ENCODE data around the gene DBNL.
"Not testable (repeated sequence)": the region's sequence is repeated elsewhere in the genome, so short reads cannot be mapped to it uniquely, and the experiment has no call there.

DBNL gene

DNA sequence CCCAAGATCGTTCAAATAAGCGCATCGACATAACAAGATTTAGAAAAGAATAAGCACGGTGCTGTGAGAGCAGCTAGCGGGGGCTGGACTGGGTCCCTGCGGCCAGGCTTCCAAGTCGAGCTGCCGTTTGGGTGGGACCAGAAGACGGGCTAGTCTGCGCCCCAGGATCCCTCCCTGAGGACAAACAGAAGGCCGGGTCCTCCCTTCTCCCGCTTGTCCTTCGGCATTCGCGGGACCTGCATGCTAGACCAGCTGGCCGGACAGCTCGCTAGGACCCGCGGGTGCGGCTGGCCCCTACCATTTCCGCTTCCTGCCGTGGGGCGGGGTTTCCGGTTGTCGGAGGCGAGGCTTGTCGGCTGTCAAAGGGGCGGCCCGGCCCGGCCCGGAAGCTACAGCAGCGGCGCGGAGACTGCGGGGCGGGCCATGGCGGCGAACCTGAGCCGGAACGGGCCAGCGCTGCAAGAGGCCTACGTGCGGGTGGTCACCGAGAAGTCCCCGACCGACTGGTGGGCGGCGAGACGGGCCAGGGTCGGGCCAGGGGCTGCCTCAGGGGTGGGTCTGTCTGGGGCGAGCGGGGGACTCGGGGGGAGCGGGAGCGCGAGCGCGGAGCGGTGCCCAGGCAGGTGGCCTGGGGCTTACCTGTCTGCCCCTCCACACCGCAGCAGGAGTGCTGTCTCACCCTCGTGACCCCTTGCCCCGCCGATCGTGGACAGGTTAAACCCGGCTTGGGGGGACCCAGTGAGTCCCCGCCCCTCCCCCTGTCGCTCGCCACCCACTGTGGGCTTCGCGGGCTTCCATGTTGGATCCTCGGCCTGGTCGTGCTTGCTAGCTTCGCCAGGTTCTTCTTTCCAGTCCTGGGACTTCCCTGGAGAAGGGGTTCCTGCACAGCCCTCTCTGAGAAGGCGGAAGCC lies at the start of gene DBNL:
TSS of gene DBNL (plus strand) at position 388 of the 911 bp plus-strand sequence. CDS start at position 424, 36 bp downstream.
- peak; percentile 78 for DNase-seq

DNA sequence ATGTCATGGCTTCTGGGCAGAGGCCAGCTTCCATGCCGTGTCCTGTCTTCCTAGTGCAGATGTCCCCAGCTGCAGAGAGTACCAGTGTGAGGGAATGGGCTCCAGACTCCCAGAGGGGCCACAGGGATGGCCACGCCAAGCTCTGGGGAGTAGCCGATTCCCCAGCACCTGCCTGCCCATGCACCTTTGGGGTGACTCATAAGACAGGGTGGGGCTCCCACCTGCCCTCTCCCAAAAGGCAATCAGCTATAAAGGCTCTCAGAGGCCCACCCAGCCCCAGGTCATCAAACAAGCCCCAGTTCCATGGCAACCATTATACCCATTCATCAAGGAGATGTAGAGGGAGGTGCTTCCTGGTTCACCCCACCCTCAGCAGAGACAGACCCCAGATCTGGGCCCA lies 47.0 kb upstream of the DBNL start, which contains the start of gene SPDYE1:
TSS of gene SPDYE1 (plus strand) at position 366 of the 400 bp plus-strand sequence. CDS start 2,053 bp downstream, outside the sequence.
- DNase-seq = not testable (repeated sequence)

DNA sequence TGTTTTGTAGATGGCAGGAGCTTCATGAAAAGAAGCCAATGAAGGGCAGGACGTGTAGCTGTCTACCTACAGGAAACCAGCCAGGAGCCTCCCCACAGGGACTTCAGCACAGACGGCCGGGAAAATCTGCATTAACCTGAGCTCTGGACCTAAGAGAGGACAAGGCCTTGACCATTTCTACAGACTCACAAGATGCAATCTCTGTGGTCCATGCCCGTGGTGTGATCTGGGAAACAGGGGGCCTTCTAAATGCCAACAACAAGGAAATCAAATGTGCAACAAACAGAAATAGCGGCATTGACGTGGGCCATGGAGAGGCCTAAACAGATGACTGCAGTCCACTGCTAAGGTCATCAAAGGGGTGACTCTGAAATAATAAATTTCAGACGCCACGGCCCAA lies 32.4 kb upstream of the DBNL start:
- DNase-seq = not testable (repeated sequence)

DNA sequence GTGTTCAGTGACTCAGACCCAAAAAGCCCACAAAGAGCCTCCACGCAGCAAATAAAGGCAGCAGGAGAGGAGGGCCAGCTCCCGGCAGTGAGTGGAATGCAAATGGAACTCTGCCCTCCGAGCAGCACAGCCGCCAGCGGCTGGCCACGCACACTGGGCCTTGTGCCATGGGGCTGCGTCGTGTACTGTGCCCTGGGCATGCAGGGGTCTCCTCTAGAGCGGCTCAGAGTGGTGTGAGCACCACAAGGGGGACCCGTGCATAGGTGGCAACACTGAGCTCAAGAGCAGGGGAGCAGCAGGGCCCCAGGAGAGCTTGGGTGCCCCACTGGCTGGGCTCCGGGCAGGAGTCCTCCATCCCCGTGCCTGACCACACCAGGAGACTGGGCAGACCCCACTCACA lies 29.4 kb upstream of the DBNL start:
- not testable (repeated sequence) for DNase-seq

DNA sequence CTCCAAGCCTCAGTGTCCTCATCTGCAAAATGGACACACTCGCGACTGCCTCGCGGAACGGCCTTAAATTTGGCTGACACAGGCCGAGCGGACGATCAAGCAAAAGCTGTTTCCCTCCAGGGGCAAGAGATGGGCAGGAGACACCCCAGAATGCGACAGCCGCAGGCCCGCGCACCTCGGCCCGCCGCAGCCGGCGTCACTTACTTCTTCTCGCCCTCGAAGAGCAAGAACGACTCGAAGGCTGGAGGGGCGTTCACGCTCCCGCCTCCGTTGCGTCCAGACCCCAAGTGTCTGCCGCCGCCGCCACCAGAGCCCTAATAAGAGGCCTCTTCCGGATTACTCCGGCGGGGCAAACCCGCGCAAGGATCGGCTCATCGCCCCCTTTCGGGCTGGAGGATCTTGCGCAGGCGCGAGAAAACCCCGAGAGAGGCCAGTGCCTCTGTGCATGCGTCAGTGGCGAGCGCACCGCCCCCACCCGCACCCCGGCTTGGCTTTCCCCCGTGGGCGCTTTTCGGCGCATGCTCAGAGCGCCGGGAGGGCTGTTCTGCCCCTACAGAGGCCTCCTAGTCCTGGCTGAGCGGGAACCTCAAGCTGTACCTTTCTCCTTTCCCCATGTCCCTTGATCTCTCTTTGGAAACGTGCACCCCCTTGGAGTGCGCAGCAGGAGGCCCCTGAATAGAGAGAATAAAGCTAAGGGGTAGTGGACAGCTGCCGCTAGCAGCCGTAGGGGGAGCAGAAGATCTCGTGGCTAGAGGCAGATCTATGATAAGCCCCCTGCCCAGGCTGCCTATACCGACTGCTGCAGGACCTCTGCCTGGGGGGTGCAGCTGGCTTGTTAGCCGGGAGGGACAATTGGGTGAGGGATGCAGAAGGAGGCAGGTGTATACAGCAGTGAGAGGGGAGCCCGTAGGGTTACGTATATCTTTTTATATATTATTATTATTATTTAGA lies 25.4 kb upstream of the DBNL start:
- peak; percentile 90 for DNase-seq

DNA sequence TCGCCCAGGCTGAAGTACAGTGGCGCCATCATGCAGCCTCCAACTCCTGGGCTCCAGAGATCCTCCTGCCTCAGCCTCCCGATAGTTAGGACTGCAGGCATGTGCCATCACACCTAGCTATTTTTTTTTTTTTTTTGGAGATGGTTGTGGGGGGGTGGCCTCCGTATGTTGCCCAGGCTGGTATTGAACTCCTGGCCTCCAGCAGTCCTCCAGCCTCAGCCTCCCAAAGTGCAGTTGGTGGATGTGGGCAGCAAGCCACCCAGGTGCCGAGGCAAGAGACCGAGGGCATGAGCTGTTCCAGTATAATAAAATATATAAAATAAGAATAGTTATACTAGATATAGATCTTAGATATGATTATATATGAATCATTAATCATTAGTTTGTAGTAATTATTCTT lies 24.7 kb upstream of the DBNL start:
- DNase-seq = not testable (repeated sequence)

DNA sequence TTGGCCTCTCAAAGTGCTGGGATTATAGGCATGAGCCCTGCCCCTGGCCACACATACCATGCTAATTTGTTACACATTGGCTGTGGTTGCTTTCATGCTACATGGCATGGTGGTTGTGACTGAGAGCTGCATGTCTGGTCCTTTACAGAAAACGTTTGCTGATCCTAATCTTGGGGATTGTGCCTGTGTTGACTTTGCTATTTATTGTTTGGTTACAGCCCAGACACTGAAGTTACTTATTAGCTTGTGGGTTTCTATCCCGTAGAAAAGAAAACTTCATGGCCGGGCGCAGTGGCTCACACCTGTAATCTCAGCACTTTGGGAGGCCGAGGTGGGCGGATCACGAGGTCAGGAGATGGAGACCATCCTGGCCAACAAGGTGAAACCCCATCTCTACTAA lies 22.4 kb upstream of the DBNL start:
- not testable (repeated sequence) for DNase-seq

DNA sequence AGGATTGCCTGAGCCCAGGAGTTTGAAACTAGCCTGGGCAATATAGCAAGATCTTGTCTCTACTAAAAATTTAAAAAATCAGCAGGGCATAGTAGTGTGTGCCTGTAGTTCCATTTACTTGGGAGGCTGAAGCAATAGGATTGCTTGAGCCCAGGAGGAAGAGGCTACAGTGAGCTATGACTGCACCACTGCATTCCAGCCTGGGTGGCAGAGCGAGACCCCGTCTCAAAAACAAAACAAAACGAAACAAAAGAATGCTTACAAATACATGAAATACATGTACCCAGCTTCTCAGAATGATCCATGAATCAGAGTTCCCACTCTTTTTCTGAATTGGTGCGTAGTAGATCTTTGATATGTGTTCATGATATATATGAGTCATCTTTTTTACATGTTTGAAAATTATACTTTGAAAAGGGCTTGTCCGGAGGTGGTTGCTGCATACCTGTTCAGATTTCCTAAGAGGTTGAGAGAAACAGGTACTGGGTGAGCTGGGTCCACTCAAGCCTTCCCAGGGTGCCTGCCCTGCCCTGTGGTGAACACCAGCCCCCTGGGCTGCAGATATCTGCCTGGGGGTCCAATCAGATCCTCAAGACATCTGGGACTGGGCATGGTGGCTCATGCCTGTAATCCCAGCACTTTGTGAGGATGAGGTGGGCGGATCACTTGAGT lies 21.6 kb upstream of the DBNL start:
- DNase-seq = not testable (repeated sequence)

DNA sequence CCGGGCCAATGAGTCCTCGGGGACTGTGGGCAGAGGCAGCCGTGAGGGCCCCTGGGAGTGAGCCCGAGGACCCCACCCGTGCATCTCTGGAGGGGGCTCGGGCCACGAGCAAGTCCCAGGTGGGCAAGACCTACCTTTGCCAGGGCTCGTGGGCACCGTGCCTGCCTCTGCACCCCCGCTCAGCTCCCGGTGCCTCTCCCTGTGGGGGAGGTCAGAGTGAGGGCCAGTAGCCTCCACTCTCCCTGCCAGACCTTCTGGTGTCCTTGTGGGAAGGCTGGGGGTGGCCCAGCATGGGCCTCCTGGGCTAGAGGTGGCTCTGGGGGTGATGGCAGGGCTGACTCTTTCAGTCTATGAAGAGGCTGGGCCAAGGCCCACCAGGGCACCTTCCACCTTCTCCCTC lies 15.1 kb upstream of the DBNL start:
- DNase-seq = not testable (repeated sequence)

DNA sequence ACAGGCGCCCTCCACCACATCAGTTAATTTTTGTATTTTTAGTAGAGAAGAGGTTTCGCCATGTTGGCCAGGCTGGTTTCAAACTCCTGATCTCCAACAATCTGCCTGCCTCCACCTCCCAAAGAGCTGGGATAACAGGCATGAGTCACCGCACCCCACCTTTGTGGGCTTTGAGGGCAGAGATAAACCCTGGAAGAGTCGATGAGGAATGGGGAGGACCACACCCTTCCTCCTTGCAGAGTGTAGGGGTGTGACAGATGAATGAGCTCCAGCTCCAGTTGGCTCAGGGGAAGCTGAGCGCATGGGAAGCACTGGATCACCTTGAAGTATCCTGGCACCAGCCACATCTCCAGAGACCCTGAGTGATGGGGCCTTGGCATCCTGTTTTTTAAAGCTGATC lies 14.5 kb upstream of the DBNL start:
- not testable (repeated sequence) for DNase-seq

DNA sequence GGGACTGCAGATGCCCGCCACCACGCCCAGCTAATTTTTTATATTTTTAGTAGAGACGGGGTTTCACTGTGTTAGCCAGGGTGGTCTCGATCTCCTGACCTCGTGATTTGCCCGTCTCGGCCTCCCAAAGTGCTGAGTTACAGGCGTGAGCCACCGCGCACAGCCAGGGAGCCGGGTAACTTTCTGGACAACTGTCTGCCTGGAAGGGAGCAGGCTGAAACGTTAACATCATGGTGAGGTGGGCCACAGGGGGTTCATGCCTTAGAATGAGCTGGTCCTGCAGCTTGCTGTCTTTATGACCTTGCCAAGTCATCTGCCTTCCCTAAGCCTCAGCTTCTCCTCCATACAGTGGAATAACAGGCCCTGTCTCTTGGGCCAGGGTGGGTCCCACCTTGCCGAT lies 13.2 kb upstream of the DBNL start:
- DNase-seq = not testable (repeated sequence)

DNA sequence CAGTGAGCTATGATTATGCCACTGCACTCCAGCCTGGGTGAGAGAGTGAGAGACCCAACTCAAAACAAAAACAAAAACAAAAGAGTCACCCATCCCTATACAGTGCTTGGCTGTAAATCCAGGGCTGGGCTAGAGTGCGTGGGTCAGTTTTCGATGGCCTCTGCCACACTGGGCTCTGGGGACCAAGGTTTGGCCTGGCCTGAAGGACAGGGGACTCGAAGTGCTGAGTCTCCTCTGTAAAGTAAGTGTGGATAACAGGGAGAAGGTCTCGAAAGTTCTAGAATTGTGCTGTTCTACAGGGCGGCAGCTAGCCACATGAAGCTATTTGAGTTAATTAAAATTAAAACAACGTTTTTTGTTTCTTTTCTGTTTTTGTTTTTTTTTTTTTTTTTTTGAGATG lies 12.5 kb upstream of the DBNL start:
- DNase-seq = not testable (repeated sequence)

DNA sequence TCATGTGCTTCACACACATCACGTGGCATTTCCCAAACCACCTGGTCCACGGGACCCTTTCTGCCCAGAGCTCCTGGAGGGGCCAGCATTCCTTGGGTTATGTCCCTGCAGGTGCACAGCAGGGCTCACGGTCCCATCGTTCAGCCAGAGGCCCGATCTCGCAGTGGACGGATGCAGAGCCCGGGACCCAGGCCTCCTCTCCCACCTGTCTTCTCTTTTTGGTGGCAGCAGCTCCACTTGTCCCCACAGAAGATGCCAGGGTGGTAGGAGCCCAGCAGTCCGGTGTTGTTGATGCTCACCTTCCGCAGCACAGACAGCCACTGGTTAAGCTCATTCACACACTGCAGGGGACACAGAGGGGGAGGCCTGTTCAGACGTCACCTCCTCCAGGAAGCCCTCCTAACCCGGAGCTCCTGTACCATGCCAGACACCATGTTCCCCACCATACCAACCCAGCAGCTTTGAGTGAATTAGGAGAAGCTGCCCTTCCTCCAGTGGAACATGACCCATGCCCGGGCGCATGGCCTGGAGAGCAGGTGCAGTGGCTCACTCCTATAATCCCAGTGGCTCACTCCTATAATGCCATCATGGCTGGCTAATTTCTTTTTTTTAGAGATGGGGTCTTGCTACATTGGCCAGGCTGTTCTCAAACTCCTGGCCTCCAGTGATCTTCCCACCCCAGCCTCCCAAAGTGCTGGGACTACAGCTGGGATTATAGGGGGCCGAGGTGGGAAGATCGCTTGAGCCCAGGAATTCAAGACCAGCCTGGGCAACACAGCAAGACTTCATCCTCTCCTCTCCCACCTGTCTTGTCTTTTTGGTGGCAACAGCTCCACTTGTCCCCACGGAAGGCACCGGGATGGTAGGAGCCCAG lies 10.3 kb upstream of the DBNL start:
- DNase-seq = not testable (repeated sequence)

DNA sequence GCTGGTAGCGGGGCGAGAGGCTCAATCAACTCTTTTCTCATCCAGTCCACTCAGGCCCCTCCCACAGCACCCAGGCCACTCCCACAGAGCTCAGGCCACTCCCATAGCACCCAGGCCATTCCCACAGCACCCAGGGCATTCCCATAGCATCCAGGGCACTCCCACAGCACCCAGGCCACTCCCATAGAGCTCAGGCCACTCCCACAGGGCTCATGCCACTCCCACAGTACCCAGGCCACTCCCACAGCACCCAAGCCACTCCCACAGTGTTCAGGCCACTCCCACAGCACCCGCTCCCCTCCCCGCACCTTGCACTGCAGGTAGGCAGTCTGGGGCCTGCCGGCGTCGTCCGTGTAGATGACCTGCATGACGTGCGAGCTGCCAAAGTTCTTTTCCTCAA lies 8.1 kb upstream of the DBNL start:
- DNase-seq = not testable (repeated sequence)

DNA sequence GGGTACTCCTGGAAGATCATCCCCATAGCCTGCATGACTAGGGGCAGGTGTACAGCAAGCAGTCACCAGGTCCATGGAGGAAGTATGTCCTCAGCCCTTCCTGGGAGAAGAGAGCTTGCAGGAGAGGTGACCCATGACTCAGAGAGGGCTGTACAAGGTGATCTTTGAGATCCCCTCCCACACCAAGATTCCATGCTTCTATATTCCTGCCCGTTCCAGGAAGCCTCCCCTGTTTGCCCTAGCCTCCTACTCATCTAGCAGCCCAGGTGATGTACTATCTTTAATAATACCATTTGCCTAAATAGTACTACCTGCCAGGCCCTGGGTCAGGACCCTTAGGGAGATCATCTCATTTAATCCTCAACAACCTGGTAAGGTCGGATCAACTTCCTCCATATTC lies 6.6 kb upstream of the DBNL start:
- DNase-seq = not testable (repeated sequence)

DNA sequence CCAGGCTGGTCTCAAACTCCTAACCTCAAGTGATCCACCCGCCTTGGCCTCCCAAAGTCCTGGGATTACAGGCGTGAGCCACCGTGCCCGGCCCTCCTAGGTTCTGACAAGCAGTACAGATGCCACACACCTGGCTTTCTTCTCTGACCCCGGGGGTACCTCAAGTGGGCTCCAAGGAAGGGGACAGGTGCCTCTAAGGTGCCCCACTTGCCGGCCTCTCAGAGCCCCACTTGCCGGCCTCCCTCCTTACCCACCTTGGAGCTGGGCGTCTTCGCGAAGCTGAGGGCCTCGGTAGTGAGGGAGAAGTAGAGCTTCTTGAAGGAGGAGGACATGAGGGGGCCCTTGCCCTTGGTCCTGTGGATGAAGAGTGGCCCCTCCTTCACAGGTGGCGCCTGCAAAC lies 5.9 kb upstream of the DBNL start:
- not testable (repeated sequence) for DNase-seq

DNA sequence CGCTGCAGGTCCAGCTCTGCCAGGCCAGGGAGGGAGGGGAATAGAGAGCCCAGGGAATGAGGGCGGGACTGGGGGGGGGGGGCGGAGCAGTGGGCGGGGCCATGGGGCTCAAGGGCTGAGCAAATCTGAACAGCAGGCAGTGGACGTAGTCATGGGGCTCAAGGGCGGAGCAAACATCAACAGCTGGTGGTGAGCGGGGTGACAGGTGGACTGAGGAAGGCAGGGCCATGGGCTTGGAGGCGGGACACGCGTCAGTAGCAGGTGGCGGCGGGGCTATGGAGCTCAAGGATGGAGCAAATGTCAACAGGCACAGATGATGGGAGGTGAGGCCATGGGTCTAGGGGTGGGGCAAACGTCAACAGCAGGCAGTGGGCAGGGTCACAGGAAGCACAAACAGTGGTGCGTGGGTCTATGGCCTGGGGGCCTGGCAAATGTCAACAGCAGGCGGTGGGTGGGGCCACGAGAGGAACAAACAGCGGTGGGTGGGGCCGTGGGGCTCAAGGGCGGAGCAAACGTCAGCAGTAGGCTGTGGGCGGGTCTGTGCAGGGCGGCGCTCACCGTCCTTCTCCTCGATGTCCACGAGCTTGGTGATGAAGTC lies 5.4 kb upstream of the DBNL start:
- peak; percentile 84 for DNase-seq

DNA sequence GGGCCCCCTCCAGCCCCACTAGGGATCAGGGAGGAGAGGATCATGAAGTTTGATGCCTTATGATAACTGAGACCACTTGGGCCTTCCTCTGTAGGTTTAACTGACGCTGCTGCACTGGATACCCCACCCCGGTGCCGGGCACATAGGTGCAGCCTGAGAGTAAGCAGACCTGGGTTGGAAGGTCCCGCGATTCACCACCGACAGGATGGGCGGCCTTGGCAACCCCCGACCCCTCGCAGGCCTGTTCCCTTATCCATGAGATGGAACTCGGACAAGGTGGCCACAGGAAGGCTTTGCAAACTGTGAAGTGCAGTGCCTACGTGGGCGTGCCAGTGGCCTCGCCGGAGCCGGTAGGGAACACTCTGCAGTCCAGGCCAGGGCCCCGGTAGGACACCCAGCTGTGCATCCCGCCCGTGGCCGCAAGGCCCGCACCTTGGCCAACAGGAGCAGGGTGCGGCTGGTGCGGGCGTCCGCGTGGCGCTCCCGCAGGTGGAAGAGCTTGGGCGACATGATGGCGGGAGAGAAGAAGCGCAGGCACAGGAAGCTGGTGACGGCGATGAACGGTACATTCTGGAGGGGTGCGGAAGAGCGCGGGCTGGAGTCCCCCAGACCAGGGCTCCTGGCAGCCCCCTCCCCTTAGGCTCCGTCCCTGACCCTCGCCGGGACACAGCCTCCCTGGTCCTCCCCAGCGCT lies 4.6 kb upstream of the DBNL start:
- not testable (repeated sequence) for DNase-seq

DNA sequence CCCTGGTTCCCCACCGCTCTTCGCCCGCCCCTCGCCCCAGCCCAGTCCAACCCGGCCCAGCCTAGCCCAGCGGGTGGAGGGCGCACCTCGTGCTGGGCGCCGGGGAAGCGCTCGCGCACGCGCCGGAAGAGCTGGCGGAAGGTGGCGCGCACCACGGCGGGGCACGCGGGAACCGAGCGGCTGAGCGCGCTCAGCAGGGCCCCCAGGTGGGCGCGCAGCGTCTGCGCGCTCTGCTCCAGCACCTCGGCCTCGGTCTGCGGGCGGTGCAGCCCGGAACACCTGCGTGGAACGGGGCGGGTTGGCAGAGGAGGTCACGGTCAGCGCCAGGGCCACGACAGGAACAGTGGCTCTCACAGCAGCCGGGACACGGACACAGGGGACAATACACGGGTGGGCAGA lies 4.0 kb upstream of the DBNL start:
- DNase-seq = peak; percentile 47

DNA sequence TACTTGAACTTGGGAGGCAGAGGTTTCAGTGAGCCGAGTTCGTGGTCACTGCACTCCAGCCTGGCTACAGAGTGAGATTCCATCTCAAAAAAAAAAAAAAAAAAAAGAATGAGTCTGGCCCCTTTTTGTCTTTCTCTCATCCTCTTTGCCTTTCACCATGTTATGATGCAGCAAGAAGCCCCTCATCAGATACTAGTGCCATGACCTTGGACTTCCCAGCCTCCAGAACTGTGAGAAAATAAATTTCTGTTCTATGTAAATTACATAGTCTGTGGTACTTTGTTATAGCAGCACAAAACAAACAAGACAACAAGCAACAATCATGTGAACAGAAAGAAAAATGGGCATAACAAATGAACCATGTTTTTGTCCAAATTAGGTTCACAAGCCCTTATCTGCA lies 2.3 kb upstream of the DBNL start:
- DNase-seq = no peak

DNA sequence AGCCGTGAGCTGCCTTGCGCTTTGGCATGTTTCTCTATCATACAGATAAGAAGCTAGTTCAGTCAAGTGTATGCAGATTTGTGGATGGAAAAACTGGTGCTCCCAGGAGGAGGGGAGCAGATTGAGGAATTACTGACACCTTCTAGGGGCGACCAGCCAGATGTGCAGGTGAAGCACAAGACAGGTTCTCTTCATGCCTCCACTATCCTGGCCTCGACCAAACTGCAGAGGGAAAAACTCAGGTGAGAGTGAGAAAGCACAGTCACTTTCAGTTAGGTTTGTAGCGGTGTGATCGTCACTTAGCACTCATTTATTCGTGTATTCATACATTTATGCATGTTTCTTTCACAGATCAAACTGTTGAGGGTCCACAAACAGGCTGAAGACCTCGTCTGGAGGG lies 600 bp upstream of the DBNL start:
- no peak for DNase-seq

Data from NCI-H2171 (cell line).